ENCODE results near the gene DLG2.
A peak's percentile ranks its signal among the peaks of the same experiment; 100 is the strongest.

The DLG2 gene

GRCh38 chr11:83521647-83522596 lies 2105.2 kb downstream of the DLG2 start:
- H3K4me3 ChIP-seq (ENCODE audit: low read depth, low read length), result no peak overlapping the region
- no peak for DNase-seq (ENCODE audit: low read depth, low spot score)
- peak; percentile 8 for TF ChIP-seq CTCF (IDR thresholded peaks at IDR 0.05; ENCODE audit: low read depth, low read length)
- in situ Hi-C loops (cut with HindIII; ENCODE audit: low sequenced_read_pairs), result no loop called here

GRCh38 chr11:83520849-83521248 lies 2106.3 kb downstream of the DLG2 start:
- no peak for TF ChIP-seq CTCF (IDR thresholded peaks at IDR 0.05; ENCODE audit: low read depth, low read length)
- H3K4me3 ChIP-seq (ENCODE audit: low read depth, low read length), result no peak overlapping the region
- DNase-seq (ENCODE audit: low read depth, low spot score), result no peak
- in situ Hi-C loops (cut with HindIII; ENCODE audit: low sequenced_read_pairs), result no loop called here

GRCh38 chr11:83511646-83512045 lies 2115.5 kb downstream of the DLG2 start:
- in situ Hi-C loops (cut with HindIII; ENCODE audit: low sequenced_read_pairs), result no loop called here
- TF ChIP-seq CTCF (IDR thresholded peaks at IDR 0.05; ENCODE audit: low read depth, low read length), result no peak
- no peak overlapping the region for H3K4me3 ChIP-seq (ENCODE audit: low read depth, low read length)

GRCh38 chr11:83510530-83511460 lies 2116.3 kb downstream of the DLG2 start:
- no peak overlapping the region for H3K4me3 ChIP-seq (ENCODE audit: low read depth, low read length)
- in situ Hi-C loops (cut with HindIII; ENCODE audit: low sequenced_read_pairs), result no loop called here
- no peak for DNase-seq (ENCODE audit: low read depth, low spot score)

More at GRCh38 chr11:83511646-83512045, 2115.5 kb downstream of the DLG2 start:
- DNase-seq (ENCODE audit: low read depth, low spot score), result no peak

GRCh38 chr11:83508804-83509203 lies 2118.3 kb downstream of the DLG2 start:
- in situ Hi-C loops (cut with HindIII; ENCODE audit: low sequenced_read_pairs), result no loop called here
- H3K4me3 ChIP-seq (ENCODE audit: low read depth, low read length), result no peak overlapping the region
- DNase-seq (ENCODE audit: low read depth, low spot score), result no peak
- TF ChIP-seq CTCF (IDR thresholded peaks at IDR 0.05; ENCODE audit: low read depth, low read length), result no peak

More at GRCh38 chr11:83510530-83511460, 2116.3 kb downstream of the DLG2 start:
- no peak for TF ChIP-seq CTCF (IDR thresholded peaks at IDR 0.05; ENCODE audit: low read depth, low read length)

GRCh38 chr11:83502041-83502440 lies 2125.1 kb downstream of the DLG2 start:
- DNase-seq (ENCODE audit: low read depth, low spot score), result no peak
- TF ChIP-seq CTCF (IDR thresholded peaks at IDR 0.05; ENCODE audit: low read depth, low read length), result no peak
- H3K4me3 ChIP-seq (ENCODE audit: low read depth, low read length), result no peak overlapping the region
- in situ Hi-C loops (cut with HindIII; ENCODE audit: low sequenced_read_pairs), result no loop called here

Data from astrocyte of the spinal cord (primary cell).